K562 (cell line): ENCODE results near the gene TFAP2B. TPM values are rescaled to one million over a fixed set of nuclear protein-coding genes. Genes with fewer than 3 reads are reported as not detected.

Experiments
- ATAC-seq: fragments of 200-7000 bp; cut with Tn5 transposase; 3 replicates; pipeline ENCODE4 v1.9.1; 2020; ENCODE audit warnings: moderate library complexity
- BruUV-seq: library from RNA; stranded (reverse); fragments of 400-500 nt; replicated peaks from 2 replicates; lab custom pipeline; 2021; lab: Mats Ljungman, UMichigan
- CTCF ChIA-PET: fragments of 300-600 bp; formaldehyde crosslinking; extraction: SDS; loops from one replicate; lab custom pipeline; 2021; ENCODE audit warnings: low intra/inter-chr PET ratio; lab: Yijun Ruan, JAX
- POLR2A ChIA-PET: fragments of 300-600, 350-650 bp; sonication (Branson Sonifier 250); formaldehyde crosslinking; extraction: SDS; loops from one replicate; lab custom pipeline; 2021; ENCODE audit warnings: antibody characterized with exemption, inconsistent platforms; lab: Yijun Ruan, JAX
- DNase-seq, 4 experiments: peaks; one replicate each; pipeline versions ENCODE4 v3.0.0 to v3.0.0-alpha.2; 2011 to 2018; ENCODE audit warnings: low spot score in 3 of 4, mixed read lengths in 3 of 4; ENCODE audit errors: extremely low read depth in 1 of 4
- FAIRE-seq: peaks from 2 replicates; lab custom pipeline; 2011; peaks lifted over from hg19 to GRCh38; lab: Jason Lieb, UNC
- H2AFZ ChIP-seq: 2 replicates; pipeline ENCODE4 v1.6.0; 2011; ENCODE audit warnings: low read depth, low read length, control low read depth, inconsistent platforms
- H3K27ac ChIP-seq: fragments of 200-600 bp; 3 replicates; pipeline ENCODE4 v1.8.0; 2011; ENCODE audit warnings: low read depth, mild to moderate bottlenecking, control low read depth, inconsistent platforms, low read length, moderate library complexity, mixed read lengths; ENCODE audit errors: extremely low read depth
- H3K27me3 ChIP-seq, 2 experiments: fragments of 300-600 bp in 1 of 2; 2 replicates in 1 of 2; 3 replicates in 1 of 2; pipeline versions ENCODE4 v1.6.0 to v1.8.0; 2011; ENCODE audit warnings: inconsistent platforms in 2 of 2, low read length in 2 of 2, mild to moderate bottlenecking in 1 of 2, mixed read lengths in 1 of 2, moderate library complexity in 1 of 2; ENCODE audit not compliant: control insufficient read depth in 2 of 2, insufficient read depth in 2 of 2
- H3K36me3 ChIP-seq: fragments of 300-600 bp; 3 replicates; pipeline ENCODE4 v1.8.0; 2011; ENCODE audit warnings: mild to moderate bottlenecking, low read length, inconsistent platforms; ENCODE audit not compliant: control insufficient read depth, insufficient read depth
- H3K4me1 ChIP-seq, 2 experiments: fragments of 200-600 bp in 1 of 2; replicated peaks in 1 of 2; 2 replicates in 1 of 2; 3 replicates in 1 of 2; pipeline versions ENCODE4 v1.5.1 to v1.8.0; 2011; ENCODE audit warnings: inconsistent platforms in 2 of 2, low read length in 2 of 2, mild to moderate bottlenecking in 1 of 2, mixed read lengths in 1 of 2, moderate library complexity in 1 of 2; ENCODE audit not compliant: control insufficient read depth in 2 of 2, insufficient read depth in 2 of 2
- H3K4me2 ChIP-seq: 2 replicates; pipeline ENCODE4 v1.6.1; 2011; ENCODE audit warnings: low read length, control low read depth, inconsistent platforms, mixed read lengths; ENCODE audit not compliant: insufficient read depth
- H3K4me3 ChIP-seq: fragments of 200-600 bp; sonication (generic), shearing (Covaris generic); 2 replicates; pipeline ENCODE4 v1.5.1; 2016; ENCODE audit warnings: control low read depth, inconsistent platforms
- H3K79me2 ChIP-seq: fragments of 200-600 bp; 3 replicates; pipeline ENCODE4 v1.8.0; 2011; ENCODE audit warnings: low read length, inconsistent platforms; ENCODE audit not compliant: control insufficient read depth, insufficient read depth
- H3K9ac ChIP-seq, 2 experiments: 2 replicates each; pipeline versions ENCODE4 v1.6.0 to v1.6.1; 2011; ENCODE audit warnings: low read depth in 2 of 2, low read length in 2 of 2, control low read depth in 1 of 2, inconsistent platforms in 1 of 2, mild to moderate bottlenecking in 1 of 2, mixed read lengths in 1 of 2; ENCODE audit not compliant: insufficient read depth in 1 of 2
- H3K9me1 ChIP-seq: one replicate; pipeline ENCODE4 v1.6.0; 2011; ENCODE audit warnings: inconsistent platforms, mild to moderate bottlenecking, low read length, moderate library complexity; ENCODE audit not compliant: control insufficient read depth, insufficient read depth
- H3K9me3 ChIP-seq: replicated peaks from 2 replicates; pipeline ENCODE4 v1.5.1; 2011; ENCODE audit warnings: low read depth, low read length, inconsistent platforms; ENCODE audit not compliant: control insufficient read depth, insufficient read depth
- H4K20me1 ChIP-seq: replicated peaks from 2 replicates; pipeline ENCODE4 v1.6.1; 2011; ENCODE audit warnings: low read length, inconsistent platforms, mixed read lengths; ENCODE audit not compliant: control insufficient read depth, insufficient read depth
- EHMT2 ChIP-seq: fragments of 450-650 bp; IDR thresholded peaks from 2 replicates; pipeline ENCODE4 v1.6.1; 2018; ENCODE audit warnings: antibody characterized with exemption
- ETV6 ChIP-seq, 3 experiments: fragments of 150-350 bp in 1 of 3; sonication (generic) in 1 of 3; formaldehyde crosslinking in 1 of 3; IDR thresholded peaks; 2 replicates each; pipeline versions ENCODE4 v1.6.1 to v1.8.0; 2014 to 2022; ENCODE audit warnings: borderline replicate concordance in 2 of 3, low read depth in 2 of 3, antibody characterized with exemption in 1 of 3, low read length in 1 of 3, mild to moderate bottlenecking in 1 of 3, missing genetic modification reagents in 1 of 3
- FOXP1 ChIP-seq: sonication (generic); formaldehyde crosslinking; IDR thresholded peaks from 2 replicates; pipeline ENCODE4 v1.8.0; 2022; ENCODE audit warnings: mild to moderate bottlenecking, missing genetic modification reagents
- HMG20B ChIP-seq: fragments of 250-450 bp; sonication (Bioruptor Pico); IDR thresholded peaks from 2 replicates; pipeline ENCODE4 v1.5.0; 2021; ENCODE audit warnings: mild to moderate bottlenecking
- TEAD1 ChIP-seq, 2 experiments: fragments of 450-650 bp in 1 of 2; sonication (generic) in 1 of 2; formaldehyde crosslinking; IDR thresholded peaks; 2 replicates each; pipeline versions ENCODE4 v1.4.0 to v1.8.0; 2020 to 2022; ENCODE audit warnings: mild to moderate bottlenecking in 2 of 2, missing genetic modification reagents in 1 of 2
- ZNF175 ChIP-seq: fragments of 200-800 bp; sonication (Bioruptor generic); IDR thresholded peaks from 2 replicates; pipeline ENCODE4 v1.6.1; 2016; ENCODE audit warnings: low read depth, mild to moderate bottlenecking, missing genetic modification characterization, missing compliant biosample characterization
- ZNF354B ChIP-seq: fragments of 250-450 bp; sonication (Bioruptor Pico); IDR thresholded peaks from 2 replicates; pipeline ENCODE4 v1.4.0; 2020
- ZNF589 ChIP-seq: fragments of 200-800 bp; sonication (Bioruptor generic); IDR thresholded peaks from 2 replicates; pipeline ENCODE4 v1.6.1; 2016; ENCODE audit warnings: low read depth, missing genetic modification characterization, missing compliant biosample characterization
- WGBS: fragments of 100-300 bp; shearing (Covaris generic); methylation state at CpG from one replicate; pipeline ENCODE4 v1.1.6; 2016; ENCODE audit warnings: low coverage, mixed read lengths; ENCODE audit not compliant: insufficient coverage; ENCODE audit errors: missing lambda C conversion rate; 5-methylcytosine and 5-hydroxymethylcytosine counted together
- in situ Hi-C: fragments of 300-500 bp; cut with MboI; formaldehyde crosslinking; loops from 4 replicates; pipeline ENCODE4 v1.15.0; 2018; ENCODE audit warnings: inconsistent platforms, mixed read lengths
- intact Hi-C: fragments of 100-400 bp; cut with micrococcal nuclease; formaldehyde crosslinking; loops from 2 replicates; pipeline ENCODE4 v1.14.2; 2022
- polyA plus RNA-seq, 8 experiments: library from polyadenylated mRNA; depleted of rRNA in 4 of 8; stranded (reverse) in 5 of 8; unstranded in 3 of 8; fragments of >200 nt; fragmentation: Nextera tagmentation in 2 of 8; fragmentation: Illumina TruSeq in 1 of 8; extraction: Ambion mirVana in 2 of 8; extraction: Trizol in 1 of 8; gene quantifications; 2 replicates each; pipeline versions ENCODE4 v1.2.1 to v1.2.3, GENCODE V29; 2011 to 2014; ENCODE audit warnings: inconsistent platforms in 1 of 8, missing spikeins in 1 of 8
- total RNA-seq, 7 experiments: library from RNA; depleted of rRNA in 6 of 7; stranded (reverse); fragments of >200 nt in 6 of 7; fragmentation: Illumina TruSeq in 2 of 7; extraction: Trizol in 2 of 7; gene quantifications; 2 replicates each; pipeline versions ENCODE4 v1.2.1 to v1.2.3, GENCODE V29; 2011 to 2021; ENCODE audit warnings: low replicate concordance in 1 of 7
- TF ChIP-seq, protein P1 (sequence below): fragments of 250-450 bp; sonication (Bioruptor Pico); IDR thresholded peaks from 2 replicates; pipeline ENCODE4 v1.8.0; 2022; ENCODE audit warnings: moderate library complexity, mild to moderate bottlenecking, inconsistent platforms
- TF ChIP-seq, protein P2 (sequence below): fragments of 250-450 bp; sonication (Bioruptor Pico); IDR thresholded peaks from 2 replicates; pipeline ENCODE4 v1.5.0; 2022; ENCODE audit warnings: mild to moderate bottlenecking
- TF ChIP-seq, protein P3 (sequence below): fragments of 450-650 bp; IDR thresholded peaks from 2 replicates; pipeline ENCODE4 v1.7.1; 2018; ENCODE audit warnings: mild to moderate bottlenecking, low read depth; ENCODE audit not compliant: partially characterized antibody
- TF ChIP-seq, protein P4 (sequence below): fragments of 450-650 bp; IDR thresholded peaks from 2 replicates; pipeline ENCODE4 v1.6.1; 2018; ENCODE audit warnings: mild to moderate bottlenecking, low read depth; ENCODE audit not compliant: partially characterized antibody
- TF ChIP-seq, protein P5 (sequence below): fragments of 250-450 bp; sonication (Bioruptor Pico); IDR thresholded peaks from 2 replicates; pipeline ENCODE4 v1.5.0; 2021

The TFAP2B gene
- total and polyA plus RNA-seq, 9 of the 15 experiments (the other 6 are each of a cell fraction or from before 2014, with no cell fraction given), result not detected

DNA sequence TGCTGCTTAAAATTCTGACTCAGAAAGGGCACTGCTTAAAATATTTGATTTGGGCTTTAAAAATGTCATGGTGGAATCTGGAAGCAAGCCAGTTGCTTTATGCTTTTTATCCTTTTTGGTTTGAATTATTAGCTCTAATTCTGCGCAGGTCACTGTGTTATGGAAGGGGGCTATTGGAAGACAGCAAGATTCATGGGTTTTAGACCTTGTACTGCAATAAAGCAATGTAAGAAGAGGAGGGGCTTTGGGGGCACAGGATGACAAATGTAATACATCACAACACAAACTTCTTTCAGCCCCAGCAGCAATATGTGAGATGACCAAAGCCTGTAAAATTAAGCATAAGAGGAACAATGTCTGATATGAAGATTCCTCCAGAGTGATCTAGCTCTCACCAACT, 68.4 kb downstream of the TFAP2B start:
- Histone ChIP-seq H3K36me3 (no peaks in the 10 kb centered on the region), H3K9me1 (no peaks in the 10 kb centered on the region), H3K4me1 (no peaks in the 10 kb centered on the region), H3K79me2 (no peaks in the 10 kb centered on the region), H4K20me1 (no peaks in the 10 kb centered on the region), H3K9ac (no peak overlapping the region), H3K27ac (no peak overlapping the region), H3K27me3 (no peaks in the 10 kb centered on the region), H3K9me3 (no peaks in the 10 kb centered on the region), H3K4me2 (no peak overlapping the region), H3K4me3 (no peak overlapping the region), H2AFZ (no peak overlapping the region)
- intact Hi-C loops, result no loop called here
- ATAC-seq, result no peak
- 71% methylated on average over 1 of the region's 1 CpG for WGBS
- ChIA-PET POLR2A (no interaction called here), CTCF (no interaction called here)
- in situ Hi-C loops, result no loop called here
- no peak for DNase-seq
- no peak for FAIRE-seq
- BruUV-seq, result no TSS peak
- TF ChIP-seq ETV6 (IDR thresholded peaks at IDR 0.05; ENCODE audit: borderline replicate concordance in 1 of 2, low read depth in 2 of 2, low read length in 1 of 2) (no peak), ETV6 (CRISPR knock-in tag; IDR thresholded peaks at IDR 0.05; ENCODE audit: borderline replicate concordance) (no peak), ZNF175 (CRISPR knock-in tag) (no peak), HMG20B (no peak), FOXP1 (CRISPR knock-in tag) (no peak), TEAD1 (CRISPR knock-in tag; IDR thresholded peaks at IDR 0.05) (no peak), EHMT2 (no peak), ZNF589 (CRISPR knock-in tag) (no peak), ZNF354B (CRISPR knock-in tag) (no peak)
- TF ChIP-seq, protein P1, sequence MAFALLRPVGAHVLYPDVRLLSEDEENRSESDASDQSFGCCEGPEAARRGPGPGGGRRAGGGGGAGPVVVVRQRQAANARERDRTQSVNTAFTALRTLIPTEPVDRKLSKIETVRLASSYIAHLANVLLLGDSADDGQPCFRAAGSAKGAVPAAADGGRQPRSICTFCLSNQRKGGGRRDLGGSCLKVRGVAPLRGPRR (CRISPR knock-in tag), result no peak
- TF ChIP-seq, protein P2, sequence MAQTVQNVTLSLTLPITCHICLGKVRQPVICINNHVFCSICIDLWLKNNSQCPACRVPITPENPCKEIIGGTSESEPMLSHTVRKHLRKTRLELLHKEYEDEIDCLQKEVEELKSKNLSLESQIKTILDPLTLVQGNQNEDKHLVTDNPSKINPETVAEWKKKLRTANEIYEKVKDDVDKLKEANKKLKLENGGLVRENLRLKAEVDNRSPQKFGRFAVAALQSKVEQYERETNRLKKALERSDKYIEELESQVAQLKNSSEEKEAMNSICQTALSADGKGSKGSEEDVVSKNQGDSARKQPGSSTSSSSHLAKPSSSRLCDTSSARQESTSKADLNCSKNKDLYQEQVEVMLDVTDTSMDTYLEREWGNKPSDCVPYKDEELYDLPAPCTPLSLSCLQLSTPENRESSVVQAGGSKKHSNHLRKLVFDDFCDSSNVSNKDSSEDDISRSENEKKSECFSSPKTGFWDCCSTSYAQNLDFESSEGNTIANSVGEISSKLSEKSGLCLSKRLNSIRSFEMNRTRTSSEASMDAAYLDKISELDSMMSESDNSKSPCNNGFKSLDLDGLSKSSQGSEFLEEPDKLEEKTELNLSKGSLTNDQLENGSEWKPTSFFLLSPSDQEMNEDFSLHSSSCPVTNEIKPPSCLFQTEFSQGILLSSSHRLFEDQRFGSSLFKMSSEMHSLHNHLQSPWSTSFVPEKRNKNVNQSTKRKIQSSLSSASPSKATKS (CRISPR knock-in tag), result no peak
- TF ChIP-seq, protein P3, sequence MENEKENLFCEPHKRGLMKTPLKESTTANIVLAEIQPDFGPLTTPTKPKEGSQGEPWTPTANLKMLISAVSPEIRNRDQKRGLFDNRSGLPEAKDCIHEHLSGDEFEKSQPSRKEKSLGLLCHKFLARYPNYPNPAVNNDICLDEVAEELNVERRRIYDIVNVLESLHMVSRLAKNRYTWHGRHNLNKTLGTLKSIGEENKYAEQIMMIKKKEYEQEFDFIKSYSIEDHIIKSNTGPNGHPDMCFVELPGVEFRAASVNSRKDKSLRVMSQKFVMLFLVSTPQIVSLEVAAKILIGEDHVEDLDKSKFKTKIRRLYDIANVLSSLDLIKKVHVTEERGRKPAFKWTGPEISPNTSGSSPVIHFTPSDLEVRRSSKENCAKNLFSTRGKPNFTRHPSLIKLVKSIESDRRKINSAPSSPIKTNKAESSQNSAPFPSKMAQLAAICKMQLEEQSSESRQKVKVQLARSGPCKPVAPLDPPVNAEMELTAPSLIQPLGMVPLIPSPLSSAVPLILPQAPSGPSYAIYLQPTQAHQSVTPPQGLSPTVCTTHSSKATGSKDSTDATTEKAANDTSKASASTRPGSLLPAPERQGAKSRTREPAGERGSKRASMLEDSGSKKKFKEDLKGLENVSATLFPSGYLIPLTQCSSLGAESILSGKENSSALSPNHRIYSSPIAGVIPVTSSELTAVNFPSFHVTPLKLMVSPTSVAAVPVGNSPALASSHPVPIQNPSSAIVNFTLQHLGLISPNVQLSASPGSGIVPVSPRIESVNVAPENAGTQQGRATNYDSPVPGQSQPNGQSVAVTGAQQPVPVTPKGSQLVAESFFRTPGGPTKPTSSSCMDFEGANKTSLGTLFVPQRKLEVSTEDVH, result no peak
- TF ChIP-seq, protein P4, sequence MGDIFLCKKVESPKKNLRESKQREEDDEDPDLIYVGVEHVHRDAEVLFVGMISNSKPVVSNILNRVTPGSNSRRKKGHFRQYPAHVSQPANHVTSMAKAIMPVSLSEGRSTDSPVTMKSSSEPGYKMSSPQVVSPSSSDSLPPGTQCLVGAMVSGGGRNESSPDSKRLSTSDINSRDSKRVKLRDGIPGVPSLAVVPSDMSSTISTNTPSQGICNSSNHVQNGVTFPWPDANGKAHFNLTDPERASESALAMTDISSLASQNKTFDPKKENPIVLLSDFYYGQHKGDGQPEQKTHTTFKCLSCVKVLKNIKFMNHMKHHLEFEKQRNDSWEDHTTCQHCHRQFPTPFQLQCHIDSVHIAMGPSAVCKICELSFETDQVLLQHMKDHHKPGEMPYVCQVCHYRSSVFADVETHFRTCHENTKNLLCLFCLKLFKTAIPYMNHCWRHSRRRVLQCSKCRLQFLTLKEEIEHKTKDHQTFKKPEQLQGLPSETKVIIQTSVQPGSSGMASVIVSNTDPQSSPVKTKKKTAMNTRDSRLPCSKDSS, result no peak
- TF ChIP-seq, protein P5, sequence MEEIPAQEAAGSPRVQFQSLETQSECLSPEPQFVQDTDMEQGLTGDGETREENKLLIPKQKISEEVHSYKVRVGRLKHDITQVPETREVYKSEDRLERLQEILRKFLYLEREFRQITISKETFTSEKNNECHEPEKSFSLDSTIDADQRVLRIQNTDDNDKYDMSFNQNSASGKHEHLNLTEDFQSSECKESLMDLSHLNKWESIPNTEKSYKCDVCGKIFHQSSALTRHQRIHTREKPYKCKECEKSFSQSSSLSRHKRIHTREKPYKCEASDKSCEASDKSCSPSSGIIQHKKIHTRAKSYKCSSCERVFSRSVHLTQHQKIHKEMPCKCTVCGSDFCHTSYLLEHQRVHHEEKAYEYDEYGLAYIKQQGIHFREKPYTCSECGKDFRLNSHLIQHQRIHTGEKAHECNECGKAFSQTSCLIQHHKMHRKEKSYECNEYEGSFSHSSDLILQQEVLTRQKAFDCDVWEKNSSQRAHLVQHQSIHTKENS (CRISPR knock-in tag), result no peak
